Progenitor cell of endocrine pancreas (in vitro differentiated cells): Measurements from ENCODE around the gene TFF1. TPM values are rescaled to one million over a fixed set of nuclear protein-coding genes. Genes with fewer than 3 reads are reported as not detected.
"Not testable (repeated sequence)": the region's sequence is repeated elsewhere in the genome, so short reads cannot be mapped to it uniquely, and the experiment has no call there.

Source experiments
- DNase-seq: peaks from one replicate; pipeline ENCODE4 v3.0.0; 2021; ENCODE audit warnings: low spot score; ENCODE audit not compliant: unreplicated experiment
- H3K27ac Mint-ChIP-seq: 2 replicates; pipeline ENCODE4 v1.8.0; 2021; ENCODE audit warnings: mild to moderate bottlenecking, moderate library complexity, mixed read lengths
- H3K27me3 Mint-ChIP-seq: 2 replicates; pipeline ENCODE4 v1.8.0; 2021; ENCODE audit warnings: mixed read lengths
- H3K36me3 Mint-ChIP-seq: 2 replicates; pipeline ENCODE4 v1.8.0; 2022; ENCODE audit warnings: mixed read lengths; ENCODE audit not compliant: insufficient read depth
- H3K4me1 Mint-ChIP-seq: 2 replicates; pipeline ENCODE4 v1.8.0; 2021; ENCODE audit warnings: low read depth, mixed read lengths
- H3K4me3 Mint-ChIP-seq: 2 replicates; pipeline ENCODE4 v1.8.0; 2021; ENCODE audit warnings: low read depth, mild to moderate bottlenecking, moderate library complexity, mixed read lengths
- H3K9me3 Mint-ChIP-seq: 2 replicates; pipeline ENCODE4 v1.8.0; 2021; ENCODE audit warnings: low read depth, mixed read lengths
- total RNA-seq: library from RNA; stranded (reverse); gene quantifications from 2 replicates; pipeline ENCODE4 v1.2.1, GENCODE V29; 2021
- TF ChIP-seq, protein P1 (sequence below): fragments of 200-600 bp; sonication (generic); IDR thresholded peaks from one replicate; pipeline ENCODE4 v1.5.0; 2021; ENCODE audit warnings: antibody characterized with exemption, mild to moderate bottlenecking; ENCODE audit not compliant: unreplicated experiment

Gene TFF1
- total RNA-seq, 1 donor from 2014 or later: 0.77 TPM

DNA sequence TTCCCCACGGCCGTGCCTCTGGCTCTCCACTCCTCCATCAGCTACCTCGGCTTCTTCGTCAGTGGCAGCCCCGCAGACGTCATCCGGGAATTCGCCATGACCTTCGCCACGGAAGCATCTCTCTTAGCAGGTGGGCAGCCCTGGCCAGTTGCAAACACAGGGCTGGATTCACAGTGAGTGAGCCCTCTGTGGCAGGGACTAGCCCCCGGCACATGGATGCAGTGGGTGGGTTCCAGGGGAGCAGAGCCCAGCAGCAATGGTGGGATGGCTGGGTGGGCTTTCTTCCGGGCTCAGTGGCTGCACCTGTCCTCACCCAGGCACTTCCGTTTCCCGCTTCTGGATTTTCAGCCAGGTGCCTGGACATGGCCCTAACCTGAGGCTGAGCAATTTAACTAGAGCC lies 46.8 kb upstream of the TFF1 start:
- H3K9me3 Mint-ChIP-seq: no peaks in the 10 kb centered on the region
- H3K27ac Mint-ChIP-seq: no peak overlapping the region
- H3K36me3 Mint-ChIP-seq: no peaks in the 10 kb centered on the region

DNA sequence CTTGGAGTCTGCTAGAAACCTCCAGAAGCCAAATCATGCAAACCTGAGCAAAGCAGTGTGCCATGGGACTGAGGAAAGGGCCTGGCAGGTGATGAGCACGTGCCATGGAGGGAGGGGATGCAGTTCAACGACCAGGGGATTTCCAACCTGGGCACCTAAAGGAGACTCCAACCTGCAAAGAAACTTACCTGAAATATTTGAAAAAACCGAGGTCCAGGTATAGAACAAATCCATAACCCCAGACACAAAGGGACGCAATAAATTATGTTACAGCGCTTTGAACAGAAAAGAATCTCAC lies 46.2 kb upstream of the TFF1 start:
- no peak overlapping the region for H3K4me3 Mint-ChIP-seq
- no peak overlapping the region for H3K27ac Mint-ChIP-seq

More for the DNA sequence above, 46.8 kb upstream of the TFF1 start:
- no peaks in the 10 kb centered on the region for H3K4me1 Mint-ChIP-seq
- TF ChIP-seq, protein P1, sequence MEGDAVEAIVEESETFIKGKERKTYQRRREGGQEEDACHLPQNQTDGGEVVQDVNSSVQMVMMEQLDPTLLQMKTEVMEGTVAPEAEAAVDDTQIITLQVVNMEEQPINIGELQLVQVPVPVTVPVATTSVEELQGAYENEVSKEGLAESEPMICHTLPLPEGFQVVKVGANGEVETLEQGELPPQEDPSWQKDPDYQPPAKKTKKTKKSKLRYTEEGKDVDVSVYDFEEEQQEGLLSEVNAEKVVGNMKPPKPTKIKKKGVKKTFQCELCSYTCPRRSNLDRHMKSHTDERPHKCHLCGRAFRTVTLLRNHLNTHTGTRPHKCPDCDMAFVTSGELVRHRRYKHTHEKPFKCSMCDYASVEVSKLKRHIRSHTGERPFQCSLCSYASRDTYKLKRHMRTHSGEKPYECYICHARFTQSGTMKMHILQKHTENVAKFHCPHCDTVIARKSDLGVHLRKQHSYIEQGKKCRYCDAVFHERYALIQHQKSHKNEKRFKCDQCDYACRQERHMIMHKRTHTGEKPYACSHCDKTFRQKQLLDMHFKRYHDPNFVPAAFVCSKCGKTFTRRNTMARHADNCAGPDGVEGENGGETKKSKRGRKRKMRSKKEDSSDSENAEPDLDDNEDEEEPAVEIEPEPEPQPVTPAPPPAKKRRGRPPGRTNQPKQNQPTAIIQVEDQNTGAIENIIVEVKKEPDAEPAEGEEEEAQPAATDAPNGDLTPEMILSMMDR: no peak
- no peak for DNase-seq
- H3K4me3 Mint-ChIP-seq: no peak overlapping the region
- peaks cover 14% of the 10 kb centered on the region for H3K27me3 Mint-ChIP-seq

DNA sequence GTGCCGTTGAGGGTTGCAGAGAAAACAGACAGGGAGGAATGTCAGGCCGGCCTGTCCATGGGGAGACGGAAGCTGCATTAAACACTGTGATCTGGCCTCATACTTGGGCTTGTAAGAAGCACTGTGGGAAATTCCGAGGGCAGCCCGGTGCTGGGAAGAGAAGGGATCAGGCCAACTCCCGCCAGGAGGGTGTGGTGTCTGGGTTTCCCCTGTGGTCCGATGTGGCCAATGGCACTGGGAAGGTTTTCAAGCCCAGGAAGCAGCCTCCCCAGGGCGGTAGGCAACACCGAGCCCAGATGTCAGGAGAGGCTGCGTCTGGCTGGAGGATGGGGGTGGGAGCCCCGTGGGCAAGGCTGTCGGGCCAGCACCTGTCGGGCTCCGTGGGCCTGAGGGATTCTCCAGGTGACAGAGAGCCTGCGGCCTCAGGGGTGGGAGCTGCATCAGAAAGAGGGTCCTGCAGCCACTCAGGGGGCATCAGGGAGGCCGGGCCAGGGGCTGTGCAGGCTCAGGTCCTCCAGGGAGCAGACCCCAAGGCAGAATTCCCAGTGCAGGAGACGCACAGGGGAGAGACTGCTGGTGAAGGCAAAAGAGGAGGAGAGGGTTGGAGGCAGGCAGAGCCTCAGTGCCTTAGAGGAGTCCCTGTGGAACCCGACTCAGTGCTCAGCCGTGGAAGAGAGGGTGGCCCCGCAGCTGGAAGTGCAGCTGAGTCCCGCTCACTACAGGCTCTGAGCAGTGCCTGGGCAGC lies 45.7 kb upstream of the TFF1 start:
- no peaks in the 10 kb centered on the region for H3K9me3 Mint-ChIP-seq
- DNase-seq: no peak
- H3K27ac Mint-ChIP-seq: no peak overlapping the region
- H3K4me1 Mint-ChIP-seq: no peaks in the 10 kb centered on the region
- H3K4me3 Mint-ChIP-seq: no peak overlapping the region
- peaks cover 11% of the 10 kb centered on the region for H3K27me3 Mint-ChIP-seq
- H3K36me3 Mint-ChIP-seq: no peaks in the 10 kb centered on the region
- TF ChIP-seq, protein P1: no peak

More for the DNA sequence above, 46.2 kb upstream of the TFF1 start:
- Mint-ChIP-seq H3K4me1 (no peaks in the 10 kb centered on the region), H3K27me3 (peaks cover 14% of the 10 kb centered on the region), H3K9me3 (no peaks in the 10 kb centered on the region), H3K36me3 (no peaks in the 10 kb centered on the region)
- TF ChIP-seq, protein P1: no peak
- DNase-seq: no peak

GRCh38 chr21:42411197-42411869 lies 45.0 kb upstream of the TFF1 start:
- TF ChIP-seq, protein P1: peak; percentile 20
- H3K9me3 Mint-ChIP-seq: no peaks in the 10 kb centered on the region
- no peaks in the 10 kb centered on the region for H3K36me3 Mint-ChIP-seq
- peaks cover 11% of the 10 kb centered on the region for H3K27me3 Mint-ChIP-seq
- no peak overlapping the region for H3K4me3 Mint-ChIP-seq
- no peak overlapping the region for H3K27ac Mint-ChIP-seq
- no peaks in the 10 kb centered on the region for H3K4me1 Mint-ChIP-seq
- DNase-seq: no peak

- Mint-ChIP-seq H3K36me3 (no peaks in the 10 kb centered on the region), H3K4me1 (peaks cover 1% of the 10 kb centered on the region), H3K9me3 (no peaks in the 10 kb centered on the region), H3K27ac (no peak overlapping the region), H3K4me3 (no peak overlapping the region), H3K27me3 (peaks cover 14% of the 10 kb centered on the region)
- DNase-seq: no peak
- TF ChIP-seq, protein P1: no peak
Measured at GRCh38 chr21:42409366-42409765, 43.0 kb upstream of the TFF1 start.

- peaks cover 11% of the 10 kb centered on the region for H3K27me3 Mint-ChIP-seq
- not testable (repeated sequence) for H3K27ac Mint-ChIP-seq, H3K4me1 Mint-ChIP-seq, DNase-seq, H3K36me3 Mint-ChIP-seq, H3K9me3 Mint-ChIP-seq, H3K4me3 Mint-ChIP-seq
Measured at GRCh38 chr21:42408718-42409117, 42.4 kb upstream of the TFF1 start.
